BE2C (cell line): ENCODE measurements around the gene ACR.

Experiments used
- DNase-seq: peaks from one replicate; pipeline ENCODE4 v3.0.0-alpha.2; 2020
- H3K27me3 ChIP-seq: fragments of 250-450 bp; sonication (Bioruptor Pico); 2 replicates; pipeline ENCODE4 v1.5.1; 2020; ENCODE audit warnings: mild to moderate bottlenecking
- H3K36me3 ChIP-seq: fragments of 250-450 bp; sonication (Bioruptor Pico); 2 replicates; pipeline ENCODE4 v1.5.1; 2020; ENCODE audit warnings: mild to moderate bottlenecking
- H3K4me1 ChIP-seq: fragments of 250-450 bp; sonication (Bioruptor Pico); 2 replicates; pipeline ENCODE4 v1.5.1; 2020
- H3K4me3 ChIP-seq: 2 replicates; pipeline ENCODE4 v1.5.1; 2011; ENCODE audit warnings: low read depth, low read length
- H3K9me3 ChIP-seq: fragments of 250-450 bp; sonication (Bioruptor Pico); 2 replicates; pipeline ENCODE4 v1.5.1; 2020
- CTCF ChIP-seq: IDR thresholded peaks from 2 replicates; pipeline ENCODE4 v1.5.1; 2012; ENCODE audit warnings: mild to moderate bottlenecking, low read depth, low read length

Gene ACR

GRCh38 chr22:50722716-50723428 lies 15.1 kb upstream of the ACR start:
- Histone ChIP-seq H3K4me3 (no peak overlapping the region), H3K27me3 (peaks cover 25% of the 10 kb centered on the region), H3K36me3 (no peaks in the 10 kb centered on the region), H3K9me3 (no peaks in the 10 kb centered on the region; the same call in 1 of the 2 replicates), H3K4me1 (no peaks in the 10 kb centered on the region)
- no peak for DNase-seq
- no peak for TF ChIP-seq CTCF

- Histone ChIP-seq H3K27me3 (peaks cover 25% of the 10 kb centered on the region), H3K36me3 (no peaks in the 10 kb centered on the region), H3K9me3 (no peaks in the 10 kb centered on the region; the same call in 1 of the 2 replicates), H3K4me1 (no peaks in the 10 kb centered on the region), H3K4me3 (no peak overlapping the region)
- no peak for DNase-seq
- TF ChIP-seq CTCF, result no peak
These were observed 14.0 kb upstream of the ACR start for GRCh38 chr22:50723991-50724390.

- Histone ChIP-seq H3K27me3 (peaks cover 19% of the 10 kb centered on the region), H3K4me1 (no peaks in the 10 kb centered on the region), H3K9me3 (no peaks in the 10 kb centered on the region; the same call in 1 of the 2 replicates), H3K4me3 (no peak overlapping the region), H3K36me3 (no peaks in the 10 kb centered on the region)
- DNase-seq, result no peak
- no peak for TF ChIP-seq CTCF
These were observed 13.4 kb upstream of the ACR start for GRCh38 chr22:50724616-50725015.

GRCh38 chr22:50725597-50725996 lies 12.4 kb upstream of the ACR start:
- DNase-seq, result no peak
- Histone ChIP-seq H3K36me3 (no peaks in the 10 kb centered on the region), H3K4me3 (no peak overlapping the region), H3K4me1 (no peaks in the 10 kb centered on the region), H3K9me3 (no peaks in the 10 kb centered on the region; the same call in 1 of the 2 replicates), H3K27me3 (peaks cover 9% of the 10 kb centered on the region)
- TF ChIP-seq CTCF, result no peak

- Histone ChIP-seq H3K36me3 (no peaks in the 10 kb centered on the region), H3K4me1 (peaks cover 1% of the 10 kb centered on the region; the same call in 1 of the 2 replicates), H3K4me3 (no peak overlapping the region), H3K27me3 (no peaks in the 10 kb centered on the region), H3K9me3 (no peaks in the 10 kb centered on the region)
- no peak for DNase-seq
- TF ChIP-seq CTCF, result no peak
These were observed 11.2 kb upstream of the ACR start for GRCh38 chr22:50726643-50727340.
